HUES64 (cell line): ENCODE measurements around the gene ACOT8.
A peak's percentile ranks its signal among the peaks of the same experiment; 100 is the strongest.

Experiments used
- H3K27ac ChIP-seq: 2 replicates; pipeline ENCODE4 v1.7.0; 2013; ENCODE audit warnings: low read depth, low read length, inconsistent platforms
- H3K27me3 ChIP-seq: 2 replicates; pipeline ENCODE4 v1.6.1; 2013; ENCODE audit warnings: mild to moderate bottlenecking, low read length; ENCODE audit not compliant: insufficient read depth
- H3K36me3 ChIP-seq: 2 replicates; pipeline ENCODE4 v1.6.1; 2013; ENCODE audit warnings: mild to moderate bottlenecking, low read length; ENCODE audit not compliant: insufficient read depth
- H3K4me1 ChIP-seq: 2 replicates; pipeline ENCODE4 v1.6.1; 2013; ENCODE audit warnings: mild to moderate bottlenecking, low read length, moderate library complexity; ENCODE audit not compliant: insufficient read depth
- H3K4me3 ChIP-seq: 2 replicates; pipeline ENCODE4 v1.5.1; 2013; ENCODE audit warnings: mild to moderate bottlenecking, low read length, moderate library complexity
- H3K9ac ChIP-seq: 2 replicates; pipeline ENCODE4 v1.6.1; 2013; ENCODE audit warnings: mild to moderate bottlenecking, low read depth, low read length
- H3K9me3 ChIP-seq: 2 replicates; pipeline ENCODE4 v1.6.1; 2013; ENCODE audit warnings: low read depth, low read length; ENCODE audit not compliant: insufficient read depth
- WGBS: fragments of 150-250, 120-280 bp; methylation state at CpG from one replicate; pipeline ENCODE4 v1.1.7; 2013; ENCODE audit warnings: missing lambda C conversion rate; 5-methylcytosine and 5-hydroxymethylcytosine counted together

ACOT8 gene

GRCh38 chr20:45848969-45849582 is 8.1 kb downstream of the ACOT8 start:
- H3K27me3 ChIP-seq, result no peaks in the 10 kb centered on the region
- peaks cover 10% of the 10 kb centered on the region for H3K4me1 ChIP-seq
- no peak overlapping the region for H3K27ac ChIP-seq
- H3K36me3 ChIP-seq, result peaks cover 32% of the 10 kb centered on the region
- no peaks in the 10 kb centered on the region for H3K9me3 ChIP-seq
- WGBS, result 95% methylated on average over 8 of the region's 8 CpGs
- H3K4me3 ChIP-seq, result no peak overlapping the region
- H3K9ac ChIP-seq, result no peak overlapping the region

GRCh38 chr20:45848421-45848820 is 8.8 kb downstream of the ACOT8 start:
- H3K9ac ChIP-seq, result no peak overlapping the region
- H3K27me3 ChIP-seq, result no peaks in the 10 kb centered on the region
- no peaks in the 10 kb centered on the region for H3K9me3 ChIP-seq
- H3K27ac ChIP-seq, result no peak overlapping the region
- H3K36me3 ChIP-seq, result peaks cover 38% of the 10 kb centered on the region
- 97% methylated on average over 8 of the region's 8 CpGs for WGBS
- peaks cover 5% of the 10 kb centered on the region for H3K4me1 ChIP-seq
- H3K4me3 ChIP-seq, result no peak overlapping the region

- Histone ChIP-seq H3K27me3 (no peaks in the 10 kb centered on the region), H3K4me1 (no peaks in the 10 kb centered on the region), H3K9me3 (no peaks in the 10 kb centered on the region), H3K9ac (no peak overlapping the region), H3K4me3 (no peak overlapping the region), H3K27ac (no peak overlapping the region), H3K36me3 (peaks cover 59% of the 10 kb centered on the region)
Observed at GRCh38 chr20:45845452-45845851, 11.7 kb downstream of the ACOT8 start.

GRCh38 chr20:45843506-45843905 is 13.7 kb downstream of the ACOT8 start:
- Histone ChIP-seq H3K4me3 (no peak overlapping the region), H3K36me3 (peaks cover 67% of the 10 kb centered on the region), H3K4me1 (no peaks in the 10 kb centered on the region), H3K27ac (no peak overlapping the region), H3K27me3 (no peaks in the 10 kb centered on the region), H3K9me3 (no peaks in the 10 kb centered on the region), H3K9ac (no peak overlapping the region)
- 95% methylated on average over 13 of the region's 14 CpGs for WGBS

GRCh38 chr20:45842169-45842812 is 14.9 kb downstream of the ACOT8 start:
- 91% methylated on average over 5 of the region's 5 CpGs for WGBS
- peaks cover 68% of the 10 kb centered on the region for H3K36me3 ChIP-seq
- H3K27ac ChIP-seq, result no peak overlapping the region
- H3K4me1 ChIP-seq, result no peaks in the 10 kb centered on the region
- no peak overlapping the region for H3K9ac ChIP-seq
- H3K4me3 ChIP-seq, result no peak overlapping the region
- no peaks in the 10 kb centered on the region for H3K9me3 ChIP-seq
- H3K27me3 ChIP-seq, result no peaks in the 10 kb centered on the region

- H3K36me3 ChIP-seq, result peaks cover 74% of the 10 kb centered on the region
- no peaks in the 10 kb centered on the region for H3K4me1 ChIP-seq
- H3K9me3 ChIP-seq, result no peaks in the 10 kb centered on the region
- H3K27me3 ChIP-seq, result no peaks in the 10 kb centered on the region
- H3K9ac ChIP-seq, result no peak overlapping the region
- H3K4me3 ChIP-seq, result no peak overlapping the region
- 94% methylated on average over 10 of the region's 10 CpGs for WGBS
- no peak overlapping the region for H3K27ac ChIP-seq
Observed at GRCh38 chr20:45841407-45842129, 15.6 kb downstream of the ACOT8 start.

GRCh38 chr20:45840700-45841198 is 16.4 kb downstream of the ACOT8 start:
- H3K27ac ChIP-seq, result no peak overlapping the region
- H3K4me3 ChIP-seq, result no peak overlapping the region
- no peaks in the 10 kb centered on the region for H3K27me3 ChIP-seq
- H3K36me3 ChIP-seq, result peaks cover 70% of the 10 kb centered on the region
- H3K9ac ChIP-seq, result no peak overlapping the region
- no peaks in the 10 kb centered on the region for H3K4me1 ChIP-seq
- H3K9me3 ChIP-seq, result no peaks in the 10 kb centered on the region
- 93% methylated on average over 25 of the region's 25 CpGs for WGBS

GRCh38 chr20:45836841-45837240 is 20.4 kb downstream of the ACOT8 start:
- no peak overlapping the region for H3K27ac ChIP-seq
- peaks cover 5% of the 10 kb centered on the region for H3K4me1 ChIP-seq
- no peaks in the 10 kb centered on the region for H3K9me3 ChIP-seq
- peaks cover 43% of the 10 kb centered on the region for H3K36me3 ChIP-seq
- H3K9ac ChIP-seq, result no peak overlapping the region
- no peaks in the 10 kb centered on the region for H3K27me3 ChIP-seq
- 82% methylated on average over 1 of the region's 1 CpG for WGBS
- H3K4me3 ChIP-seq, result no peak overlapping the region

GRCh38 chr20:45835825-45836224 is 21.4 kb downstream of the ACOT8 start:
- Histone ChIP-seq H3K36me3 (peaks cover 35% of the 10 kb centered on the region), H3K9ac (no peak overlapping the region), H3K27ac (no peak overlapping the region), H3K27me3 (no peaks in the 10 kb centered on the region), H3K9me3 (no peaks in the 10 kb centered on the region), H3K4me1 (peaks cover 5% of the 10 kb centered on the region), H3K4me3 (no peak overlapping the region)
- WGBS, result 92% methylated on average over 5 of the region's 5 CpGs

GRCh38 chr20:45835329-45835765 is 21.8 kb downstream of the ACOT8 start:
- Histone ChIP-seq H3K4me3 (no peak overlapping the region), H3K9me3 (no peaks in the 10 kb centered on the region), H3K4me1 (peaks cover 5% of the 10 kb centered on the region), H3K36me3 (peaks cover 31% of the 10 kb centered on the region), H3K9ac (no peak overlapping the region), H3K27ac (no peak overlapping the region), H3K27me3 (no peaks in the 10 kb centered on the region)
- 97% methylated on average over 3 of the region's 3 CpGs for WGBS

GRCh38 chr20:45834797-45835161 is 22.4 kb downstream of the ACOT8 start:
- H3K4me3 ChIP-seq, result peak overlapping the region; percentile 79

More at GRCh38 chr20:45834797-45835161, 22.4 kb downstream of the ACOT8 start:
- no peak overlapping the region; the same call in 1 of the 2 replicates for H3K9ac ChIP-seq
- no peaks in the 10 kb centered on the region for H3K27me3 ChIP-seq
- WGBS, result 90% methylated on average over 14 of the region's 14 CpGs
- H3K4me1 ChIP-seq, result peaks cover 5% of the 10 kb centered on the region
- H3K36me3 ChIP-seq, result peaks cover 26% of the 10 kb centered on the region; the same call in 1 of the 2 replicates
- no peaks in the 10 kb centered on the region for H3K9me3 ChIP-seq
- no peak overlapping the region for H3K27ac ChIP-seq
